ENCODE results near the gene APOC3.

Gene APOC3

DNA sequence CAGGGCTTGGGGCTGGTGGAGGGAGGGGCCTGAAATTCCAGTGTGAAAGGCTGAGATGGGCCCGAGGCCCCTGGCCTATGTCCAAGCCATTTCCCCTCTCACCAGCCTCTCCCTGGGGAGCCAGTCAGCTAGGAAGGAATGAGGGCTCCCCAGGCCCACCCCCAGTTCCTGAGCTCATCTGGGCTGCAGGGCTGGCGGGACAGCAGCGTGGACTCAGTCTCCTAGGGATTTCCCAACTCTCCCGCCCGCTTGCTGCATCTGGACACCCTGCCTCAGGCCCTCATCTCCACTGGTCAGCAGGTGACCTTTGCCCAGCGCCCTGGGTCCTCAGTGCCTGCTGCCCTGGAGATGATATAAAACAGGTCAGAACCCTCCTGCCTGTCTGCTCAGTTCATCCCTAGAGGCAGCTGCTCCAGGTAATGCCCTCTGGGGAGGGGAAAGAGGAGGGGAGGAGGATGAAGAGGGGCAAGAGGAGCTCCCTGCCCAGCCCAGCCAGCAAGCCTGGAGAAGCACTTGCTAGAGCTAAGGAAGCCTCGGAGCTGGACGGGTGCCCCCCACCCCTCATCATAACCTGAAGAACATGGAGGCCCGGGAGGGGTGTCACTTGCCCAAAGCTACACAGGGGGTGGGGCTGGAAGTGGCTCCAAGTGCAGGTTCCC lies at the start of gene APOC3:
Gene APOC3 (plus strand): TSS at position 383 of the 659 bp plus-strand sequence. CDS start 676 bp downstream, outside the sequence.
- no peaks in the 10 kb centered on the region for H3K4me1 ChIP-seq
- H3K27me3 ChIP-seq: peaks cover 0 to 13% of the 10 kb centered on the region in 2 donors
- TF ChIP-seq, protein P1, sequence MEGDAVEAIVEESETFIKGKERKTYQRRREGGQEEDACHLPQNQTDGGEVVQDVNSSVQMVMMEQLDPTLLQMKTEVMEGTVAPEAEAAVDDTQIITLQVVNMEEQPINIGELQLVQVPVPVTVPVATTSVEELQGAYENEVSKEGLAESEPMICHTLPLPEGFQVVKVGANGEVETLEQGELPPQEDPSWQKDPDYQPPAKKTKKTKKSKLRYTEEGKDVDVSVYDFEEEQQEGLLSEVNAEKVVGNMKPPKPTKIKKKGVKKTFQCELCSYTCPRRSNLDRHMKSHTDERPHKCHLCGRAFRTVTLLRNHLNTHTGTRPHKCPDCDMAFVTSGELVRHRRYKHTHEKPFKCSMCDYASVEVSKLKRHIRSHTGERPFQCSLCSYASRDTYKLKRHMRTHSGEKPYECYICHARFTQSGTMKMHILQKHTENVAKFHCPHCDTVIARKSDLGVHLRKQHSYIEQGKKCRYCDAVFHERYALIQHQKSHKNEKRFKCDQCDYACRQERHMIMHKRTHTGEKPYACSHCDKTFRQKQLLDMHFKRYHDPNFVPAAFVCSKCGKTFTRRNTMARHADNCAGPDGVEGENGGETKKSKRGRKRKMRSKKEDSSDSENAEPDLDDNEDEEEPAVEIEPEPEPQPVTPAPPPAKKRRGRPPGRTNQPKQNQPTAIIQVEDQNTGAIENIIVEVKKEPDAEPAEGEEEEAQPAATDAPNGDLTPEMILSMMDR (IDR thresholded peaks at IDR 0.05): no peak
- DNase-seq: no peak
- no peaks in the 10 kb centered on the region for H3K36me3 ChIP-seq
- H3K9me3 ChIP-seq: no peaks in the 10 kb centered on the region
- no peak within 1 kb of the TSS for H3K4me3 ChIP-seq
- no peak within 1 kb of the TSS for H3K27ac ChIP-seq
- intact Hi-C loops (cut with DNase I; ENCODE audit: low total_unique reads): no loop called here

DNA sequence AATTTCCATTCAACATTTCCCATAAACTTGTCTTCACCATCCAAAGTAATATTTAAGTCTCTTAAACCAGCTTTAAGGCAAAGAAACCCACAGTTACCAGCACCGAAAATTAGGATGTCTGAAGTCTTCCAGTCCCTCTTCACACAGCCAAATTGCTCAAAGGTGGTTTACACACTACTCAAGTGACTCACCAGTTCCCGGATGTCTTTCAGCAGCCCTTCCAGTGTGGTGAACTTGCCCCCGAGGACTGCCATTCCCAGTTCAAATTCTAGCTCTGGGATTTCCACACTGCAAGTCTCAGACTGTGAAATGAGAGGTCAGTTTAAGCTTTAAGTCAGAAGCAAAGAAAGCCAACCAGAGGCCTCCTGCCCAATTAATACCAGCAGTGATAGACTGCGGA lies 47.0 kb upstream of the APOC3 start:
- DNase-seq: no peak
- Histone ChIP-seq H3K27me3 (no peaks in the 10 kb centered on the region), H3K4me1 (peaks cover 0 to 17% (median 13%) of the 10 kb centered on the region in 4 donors), H3K27ac (no peak overlapping the region), H3K4me3 (no peak overlapping the region), H3K36me3 (peaks cover 78 to 89% (median 78%) of the 10 kb centered on the region in 3 donors), H3K9me3 (no peaks in the 10 kb centered on the region)
- intact Hi-C loops (cut with DNase I; ENCODE audit: low total_unique reads): loop anchor here (10.0 kb wide), 1 partner anchor 452 kb away; the partner anchor contains the start of genes PCSK7 and RNF214
- TF ChIP-seq, protein P1 (IDR thresholded peaks at IDR 0.05): no peak

DNA sequence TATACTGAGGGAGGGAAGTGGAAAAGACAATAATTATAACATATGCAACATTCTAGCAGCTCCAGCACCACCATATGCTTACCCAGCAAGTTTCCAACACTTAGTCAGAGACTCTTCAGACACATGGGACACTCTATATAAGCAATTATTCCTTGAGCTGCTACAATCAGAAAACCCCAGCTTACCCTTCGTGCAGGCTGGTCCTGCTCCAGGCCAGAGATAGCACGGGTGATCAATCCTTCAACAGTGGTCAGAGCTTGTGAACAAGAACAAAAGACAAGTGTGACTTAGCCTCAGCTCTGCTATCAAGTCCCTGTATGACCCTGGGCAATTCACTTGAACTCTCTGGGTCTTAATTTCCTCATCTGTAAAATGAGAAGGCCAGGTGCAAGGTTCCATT lies 43.4 kb upstream of the APOC3 start:
- H3K27me3 ChIP-seq: peaks cover 0 to 3% of the 10 kb centered on the region in 2 donors
- H3K9me3 ChIP-seq: no peaks in the 10 kb centered on the region
- no peak for DNase-seq
- no peak overlapping the region for H3K27ac ChIP-seq
- intact Hi-C loops (cut with DNase I; ENCODE audit: low total_unique reads): loop anchor here (10.0 kb wide), 1 partner anchor 448 kb away; the partner anchor contains the start of genes PCSK7 and RNF214
- H3K4me1 ChIP-seq: peaks cover 0 to 32% (median 22%) of the 10 kb centered on the region in 4 donors
- TF ChIP-seq, protein P1 (IDR thresholded peaks at IDR 0.05): no peak
- peak overlapping the region in 1 of 2 donors; percentile 100 for H3K4me3 ChIP-seq
- peaks cover 49 to 54% (median 51%) of the 10 kb centered on the region in 3 donors for H3K36me3 ChIP-seq

DNA sequence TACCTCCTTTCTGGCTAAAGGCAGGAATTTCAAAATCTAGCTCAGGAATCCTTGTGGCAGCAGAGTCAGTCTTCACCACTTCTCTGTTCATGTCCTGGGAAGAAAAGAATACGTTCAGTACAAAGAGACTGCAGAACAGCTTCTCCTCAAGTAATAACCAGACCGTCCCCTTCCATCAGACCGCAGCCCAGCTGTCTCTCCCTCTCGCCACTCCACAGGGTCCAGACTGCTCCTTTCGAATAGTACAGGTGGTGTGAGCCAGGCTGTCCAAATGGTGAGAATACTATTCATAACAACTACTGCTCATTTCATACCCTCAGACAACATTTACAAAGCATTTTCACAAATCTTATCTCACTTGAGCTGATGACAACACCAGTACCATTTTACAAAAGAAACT lies 42.7 kb upstream of the APOC3 start:
- DNase-seq: no peak
- intact Hi-C loops (cut with DNase I; ENCODE audit: low total_unique reads): loop anchor here (10.0 kb wide), 1 partner anchor 448 kb away; the partner anchor contains the start of genes PCSK7 and RNF214
- H3K27ac ChIP-seq: peak overlapping the region; percentile 86 to 88
- peaks cover 0 to 35% (median 23%) of the 10 kb centered on the region in 4 donors for H3K4me1 ChIP-seq
- no peaks in the 10 kb centered on the region for H3K9me3 ChIP-seq
- peak overlapping the region; percentile 98 to 100 for H3K4me3 ChIP-seq
- H3K36me3 ChIP-seq: peaks cover 43 to 48% (median 46%) of the 10 kb centered on the region in 3 donors
- peaks cover 0 to 3% of the 10 kb centered on the region in 2 donors for H3K27me3 ChIP-seq
- TF ChIP-seq, protein P1 (IDR thresholded peaks at IDR 0.05): no peak

DNA sequence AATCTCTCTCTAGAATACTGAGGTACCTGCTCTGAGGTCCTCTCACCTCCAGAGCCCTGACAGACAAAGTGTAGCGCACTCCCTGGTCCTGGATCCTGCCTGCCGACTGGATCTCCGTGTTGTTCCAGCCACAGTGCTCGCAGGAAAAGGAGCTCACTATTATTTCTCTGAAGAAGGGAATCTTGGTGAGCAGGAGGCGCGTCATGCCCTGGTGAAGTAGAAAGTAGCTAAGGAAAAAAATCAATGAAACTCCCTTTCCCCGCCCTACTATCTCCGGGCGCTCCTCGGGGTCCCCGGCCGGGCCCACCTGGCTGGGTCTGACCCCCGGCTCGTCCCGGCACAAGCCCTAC lies 42.3 kb upstream of the APOC3 start:
- TF ChIP-seq, protein P1 (IDR thresholded peaks at IDR 0.05): no peak
- H3K4me1 ChIP-seq: peaks cover 0 to 35% (median 23%) of the 10 kb centered on the region in 4 donors

More for the DNA sequence above, 42.3 kb upstream of the APOC3 start:
- no peak for DNase-seq
- H3K36me3 ChIP-seq: peaks cover 38 to 43% (median 42%) of the 10 kb centered on the region in 3 donors
- H3K27ac ChIP-seq: peak overlapping the region; percentile 86 to 88
- peaks cover 0 to 3% of the 10 kb centered on the region in 2 donors for H3K27me3 ChIP-seq
- peak overlapping the region; percentile 98 to 100 for H3K4me3 ChIP-seq
- no peaks in the 10 kb centered on the region for H3K9me3 ChIP-seq
- intact Hi-C loops (cut with DNase I; ENCODE audit: low total_unique reads): loop anchor here (10.0 kb wide), 1 partner anchor 447 kb away; the partner anchor contains the start of genes PCSK7 and RNF214
